Measurements from ENCODE around the gene CNEP1R1.

DNA sequence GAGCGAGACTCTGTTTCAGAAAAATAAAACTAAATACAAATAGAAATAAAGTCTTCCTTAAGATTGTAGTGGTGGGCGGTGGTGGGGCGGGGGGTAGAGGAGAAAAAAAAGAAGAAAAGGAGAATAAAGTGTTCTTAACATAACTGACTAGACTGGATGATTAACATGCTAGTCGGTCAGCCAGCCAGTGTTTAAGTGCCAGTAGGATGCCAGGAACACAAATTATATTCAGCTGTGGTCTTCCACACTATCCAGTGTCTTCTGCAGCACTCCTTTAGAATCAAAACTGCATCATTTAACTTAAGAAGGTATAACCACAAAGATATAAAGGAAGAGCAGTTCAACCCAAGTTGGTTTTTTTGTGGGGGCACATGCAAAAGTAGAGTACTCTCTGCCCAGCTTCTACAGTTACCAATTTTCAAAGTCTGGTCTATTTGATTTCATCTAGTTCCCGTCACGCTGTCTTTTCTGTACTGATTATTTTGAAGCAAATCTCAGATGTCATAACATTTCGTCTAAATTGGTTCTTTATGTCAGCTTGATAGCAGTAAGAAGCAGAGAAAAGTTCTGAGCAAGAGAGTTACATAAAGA is 56.5 kb downstream of the CNEP1R1 start:
- TF ChIP-seq OVOL2 (CRISPR knock-in tag; IDR thresholded peaks at IDR 0.05; ENCODE audit: borderline replicate concordance), result no peak
- TF ChIP-seq, protein P1, sequence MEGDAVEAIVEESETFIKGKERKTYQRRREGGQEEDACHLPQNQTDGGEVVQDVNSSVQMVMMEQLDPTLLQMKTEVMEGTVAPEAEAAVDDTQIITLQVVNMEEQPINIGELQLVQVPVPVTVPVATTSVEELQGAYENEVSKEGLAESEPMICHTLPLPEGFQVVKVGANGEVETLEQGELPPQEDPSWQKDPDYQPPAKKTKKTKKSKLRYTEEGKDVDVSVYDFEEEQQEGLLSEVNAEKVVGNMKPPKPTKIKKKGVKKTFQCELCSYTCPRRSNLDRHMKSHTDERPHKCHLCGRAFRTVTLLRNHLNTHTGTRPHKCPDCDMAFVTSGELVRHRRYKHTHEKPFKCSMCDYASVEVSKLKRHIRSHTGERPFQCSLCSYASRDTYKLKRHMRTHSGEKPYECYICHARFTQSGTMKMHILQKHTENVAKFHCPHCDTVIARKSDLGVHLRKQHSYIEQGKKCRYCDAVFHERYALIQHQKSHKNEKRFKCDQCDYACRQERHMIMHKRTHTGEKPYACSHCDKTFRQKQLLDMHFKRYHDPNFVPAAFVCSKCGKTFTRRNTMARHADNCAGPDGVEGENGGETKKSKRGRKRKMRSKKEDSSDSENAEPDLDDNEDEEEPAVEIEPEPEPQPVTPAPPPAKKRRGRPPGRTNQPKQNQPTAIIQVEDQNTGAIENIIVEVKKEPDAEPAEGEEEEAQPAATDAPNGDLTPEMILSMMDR (IDR thresholded peaks at IDR 0.05), result no peak
- no peak for TF ChIP-seq USF2 (CRISPR knock-in tag; IDR thresholded peaks at IDR 0.05)
- TF ChIP-seq, protein P2, sequence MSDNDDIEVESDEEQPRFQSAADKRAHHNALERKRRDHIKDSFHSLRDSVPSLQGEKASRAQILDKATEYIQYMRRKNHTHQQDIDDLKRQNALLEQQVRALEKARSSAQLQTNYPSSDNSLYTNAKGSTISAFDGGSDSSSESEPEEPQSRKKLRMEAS (CRISPR knock-in tag; IDR thresholded peaks at IDR 0.05), result no peak
- no peak for TF ChIP-seq FOXP1 (CRISPR knock-in tag; IDR thresholded peaks at IDR 0.05; ENCODE audit: borderline replicate concordance)
- TF ChIP-seq NR1H2 (CRISPR knock-in tag; IDR thresholded peaks at IDR 0.05), result no peak
- TF ChIP-seq USF1 (CRISPR knock-in tag; IDR thresholded peaks at IDR 0.05), result no peak
- TF ChIP-seq CREM (CRISPR knock-in tag; IDR thresholded peaks at IDR 0.05), result no peak
- no peak for TF ChIP-seq IRF2 (CRISPR knock-in tag; IDR thresholded peaks at IDR 0.05; ENCODE audit: borderline replicate concordance, low read depth)
- TF ChIP-seq IRF1 (CRISPR knock-in tag; IDR thresholded peaks at IDR 0.05), result no peak
- no peak for TF ChIP-seq TEAD4 (CRISPR knock-in tag; IDR thresholded peaks at IDR 0.05)

All from WTC11 (cell line).